CD14-positive monocyte (primary cell): ENCODE results near the gene CCDC33. TPM values are rescaled to one million over a fixed set of nuclear protein-coding genes. Genes with fewer than 3 reads are reported as not detected.

Source experiments
- DNase-seq, 3 donors: peaks; one replicate each; pipeline ENCODE4 v3.0.0-alpha.2; 2011 to 2022
- H2AFZ ChIP-seq: 2 replicates; pipeline ENCODE4 v1.6.0; 2012; ENCODE audit warnings: mild to moderate bottlenecking, low read depth, low read length, inconsistent platforms; ENCODE audit not compliant: insufficient read depth, poor library complexity, severe bottlenecking
- H3K27ac ChIP-seq, 2 donors: 1 replicate in 1 of 2; 2 replicates in 1 of 2; pipeline ENCODE4 v1.5.1; 2012 to 2013; ENCODE audit warnings: low read length in 2 of 2, control low read depth in 1 of 2, inconsistent platforms in 1 of 2, low read depth in 1 of 2, mild to moderate bottlenecking in 1 of 2
- H3K27me3 ChIP-seq, 2 donors: one replicate each; pipeline versions ENCODE4 v1.6.0 to v1.6.1; 2011 to 2013; ENCODE audit warnings: low read length in 2 of 2; ENCODE audit not compliant: control insufficient read depth in 2 of 2, insufficient read depth in 2 of 2
- H3K36me3 ChIP-seq, 2 donors: replicated peaks in 1 of 2; 1 replicate in 1 of 2; 2 replicates in 1 of 2; pipeline versions ENCODE4 v1.5.1 to v1.6.1; 2012 to 2013; ENCODE audit warnings: low read length in 2 of 2, control low read depth in 1 of 2, inconsistent platforms in 1 of 2, mild to moderate bottlenecking in 1 of 2; ENCODE audit not compliant: insufficient read depth in 2 of 2, control insufficient read depth in 1 of 2
- H3K4me1 ChIP-seq, 2 donors: 1 replicate in 1 of 2; 2 replicates in 1 of 2; pipeline versions ENCODE4 v1.5.1 to v1.6.1; 2012 to 2013; ENCODE audit warnings: low read length in 2 of 2, control low read depth in 1 of 2, inconsistent platforms in 1 of 2, mild to moderate bottlenecking in 1 of 2, moderate library complexity in 1 of 2; ENCODE audit not compliant: insufficient read depth in 2 of 2, control insufficient read depth in 1 of 2
- H3K4me2 ChIP-seq: replicated peaks from 2 replicates; pipeline ENCODE3; 2012; ENCODE audit warnings: low read length, moderate library complexity, mild to moderate bottlenecking; ENCODE audit not compliant: poor library complexity, severe bottlenecking; ENCODE audit errors: extremely low read depth
- H3K4me3 ChIP-seq, 3 experiments: fragments of 200-600 bp in 1 of 3; sonication (generic) in 1 of 3; replicated peaks in 1 of 3; 1 replicate in 2 of 3; 2 replicates in 1 of 3; pipeline ENCODE4 v1.5.1; 2011 to 2013; ENCODE audit warnings: low read length in 3 of 3, mild to moderate bottlenecking in 3 of 3, control low read depth in 2 of 3, low read depth in 2 of 3, inconsistent platforms in 1 of 3, moderate library complexity in 1 of 3
- H3K79me2 ChIP-seq: 2 replicates; pipeline ENCODE4 v1.6.0; 2012; ENCODE audit warnings: mild to moderate bottlenecking, control low read depth, inconsistent platforms, low read length, moderate library complexity; ENCODE audit not compliant: insufficient read depth
- H3K9ac ChIP-seq: 2 replicates; pipeline ENCODE4 v1.6.0; 2017; ENCODE audit warnings: low read length, mild to moderate bottlenecking; ENCODE audit not compliant: insufficient read depth, poor library complexity, severe bottlenecking
- H3K9me3 ChIP-seq, 2 donors: replicated peaks in 1 of 2; 1 replicate in 1 of 2; 2 replicates in 1 of 2; pipeline versions ENCODE4 v1.5.1 to v1.6.1; 2012 to 2013; ENCODE audit warnings: low read length in 2 of 2, control low read depth in 1 of 2; ENCODE audit not compliant: control insufficient read depth in 1 of 2, insufficient read depth in 1 of 2
- H4K20me1 ChIP-seq: 2 replicates; pipeline ENCODE4 v1.6.0; 2012; ENCODE audit warnings: mild to moderate bottlenecking, low read length, control low read depth, moderate library complexity; ENCODE audit not compliant: insufficient read depth
- H3K27ac Mint-ChIP-seq, 7 donors: one replicate each; pipeline ENCODE4 v1.8.0; 2020; ENCODE audit warnings: mild to moderate bottlenecking in 7 of 7, mixed read lengths in 7 of 7, moderate library complexity in 6 of 7, inconsistent platforms in 2 of 7
- H3K27me3 Mint-ChIP-seq, 3 donors: one replicate each; pipeline ENCODE4 v1.8.0; 2021 to 2022; ENCODE audit warnings: low read depth in 3 of 3, mild to moderate bottlenecking in 3 of 3, mixed read lengths in 3 of 3, moderate library complexity in 3 of 3, inconsistent platforms in 1 of 3
- H3K36me3 Mint-ChIP-seq, 2 donors: one replicate each; pipeline ENCODE4 v1.8.0; 2020; ENCODE audit warnings: mixed read lengths in 2 of 2, inconsistent platforms in 1 of 2, mild to moderate bottlenecking in 1 of 2
- H3K4me1 Mint-ChIP-seq: one replicate; pipeline ENCODE4 v1.8.0; 2020; ENCODE audit warnings: mild to moderate bottlenecking, mixed read lengths
- H3K4me3 Mint-ChIP-seq, 2 donors: one replicate each; pipeline ENCODE4 v1.8.0; 2020; ENCODE audit warnings: mild to moderate bottlenecking in 2 of 2, mixed read lengths in 2 of 2, moderate library complexity in 1 of 2
- H3K9me3 Mint-ChIP-seq, 7 donors: one replicate each; pipeline ENCODE4 v1.8.0; 2020 to 2022; ENCODE audit warnings: mixed read lengths in 7 of 7, mild to moderate bottlenecking in 6 of 7, moderate library complexity in 6 of 7, inconsistent platforms in 2 of 7
- WGBS: methylation state at CpG from one replicate; pipeline ENCODE4 v1.1.5; 2013; ENCODE audit warnings: missing lambda C conversion rate; ENCODE audit not compliant: insufficient coverage; 5-methylcytosine and 5-hydroxymethylcytosine counted together
- intact Hi-C, 2 donors: fragments of 100-400 bp; cut with micrococcal nuclease; formaldehyde crosslinking; loops; one replicate each; pipeline versions ENCODE4 v1.15.0 to v1.15.1; 2023
- polyA plus RNA-seq, 3 donors: library from polyadenylated mRNA; depleted of rRNA in 1 of 3; unstranded in 2 of 3; stranded (reverse) in 1 of 3; fragments of 300-500 nt in 2 of 3; fragments of >200 nt in 1 of 3; fragmentation: Illumina TruSeq in 2 of 3; gene quantifications; 1 replicate in 2 of 3; 2 replicates in 1 of 3; pipeline ENCODE4 v1.2.3, GENCODE V29; 2012 to 2021
- TF ChIP-seq, protein P1 (sequence below): fragments of 200-600 bp; IDR thresholded peaks from one replicate; pipeline ENCODE4 v1.8.0; 2022; ENCODE audit warnings: antibody characterized with exemption, mild to moderate bottlenecking

The CCDC33 gene
- polyA plus RNA-seq, 3 donors, result not detected

DNA sequence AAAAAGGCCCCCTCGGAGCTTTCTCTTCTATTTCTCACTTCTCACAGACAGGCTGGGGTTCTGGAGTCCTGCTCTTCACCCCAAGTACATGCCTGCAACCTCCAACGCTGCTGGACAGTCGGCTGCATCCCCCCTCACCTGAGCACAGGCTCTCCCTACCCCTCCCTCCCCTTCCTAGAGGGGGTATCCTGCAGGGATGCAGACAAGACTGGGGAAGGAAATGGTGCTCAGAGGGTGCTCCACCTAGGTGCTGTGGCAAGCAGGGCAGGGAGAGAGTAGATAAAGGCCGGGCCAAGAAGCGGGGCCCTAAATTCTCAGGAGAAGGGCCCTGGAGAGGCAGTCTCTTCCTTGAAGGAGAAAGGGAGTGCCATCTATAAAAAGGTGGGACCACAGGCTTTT lies 26.6 kb upstream of the CCDC33 start:
- 100% methylated on average over 1 of the region's 5 CpGs for WGBS

DNA sequence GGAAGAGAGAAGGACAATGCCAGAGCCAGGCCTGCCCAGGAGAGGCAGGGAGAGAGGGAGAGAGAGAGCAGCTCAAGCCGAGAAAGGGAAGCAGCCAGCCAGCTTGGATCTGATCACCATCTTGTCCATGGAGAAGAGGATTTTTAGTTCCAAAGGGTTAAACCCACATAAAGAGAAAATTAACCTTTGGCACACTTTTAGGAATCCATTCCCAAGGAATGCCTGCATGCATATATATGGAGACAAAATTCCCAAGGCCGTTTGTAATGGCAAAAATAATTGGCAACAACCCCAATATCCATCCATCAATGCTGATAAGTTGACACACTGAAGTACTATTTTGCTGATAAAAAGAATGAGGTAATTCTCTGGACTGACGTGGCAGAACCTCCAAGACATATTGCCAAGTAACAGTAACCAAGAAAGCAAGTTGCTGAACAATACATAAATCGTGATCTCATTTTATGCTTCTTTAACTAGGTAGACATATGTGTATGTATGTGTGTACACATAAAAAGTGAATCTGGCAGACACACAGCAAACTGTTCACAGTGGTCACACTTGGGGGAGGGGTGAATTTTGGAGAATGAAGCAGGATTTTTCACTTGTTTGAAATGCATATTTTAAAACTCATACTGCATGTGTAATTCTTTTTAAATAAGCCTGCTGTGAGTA lies 26.0 kb upstream of the CCDC33 start:
- Mint-ChIP-seq H3K9me3 (no peaks in the 10 kb centered on the region), H3K27ac (no peak overlapping the region), H3K27me3 (peaks cover 2 to 14% (median 7%) of the 10 kb centered on the region in 3 donors), H3K4me1 (no peaks in the 10 kb centered on the region), H3K4me3 (no peak overlapping the region), H3K36me3 (no peaks in the 10 kb centered on the region)
- DNase-seq, result no peak
- H3K4me1 ChIP-seq, result no peaks in the 10 kb centered on the region
- H3K79me2 ChIP-seq, result no peaks in the 10 kb centered on the region
- intact Hi-C loops, result no loop called here
- WGBS, result 100% methylated on average over 1 of the region's 4 CpGs
- no peak overlapping the region for H3K4me2 ChIP-seq
- H4K20me1 ChIP-seq, result no peaks in the 10 kb centered on the region
- TF ChIP-seq, protein P1, sequence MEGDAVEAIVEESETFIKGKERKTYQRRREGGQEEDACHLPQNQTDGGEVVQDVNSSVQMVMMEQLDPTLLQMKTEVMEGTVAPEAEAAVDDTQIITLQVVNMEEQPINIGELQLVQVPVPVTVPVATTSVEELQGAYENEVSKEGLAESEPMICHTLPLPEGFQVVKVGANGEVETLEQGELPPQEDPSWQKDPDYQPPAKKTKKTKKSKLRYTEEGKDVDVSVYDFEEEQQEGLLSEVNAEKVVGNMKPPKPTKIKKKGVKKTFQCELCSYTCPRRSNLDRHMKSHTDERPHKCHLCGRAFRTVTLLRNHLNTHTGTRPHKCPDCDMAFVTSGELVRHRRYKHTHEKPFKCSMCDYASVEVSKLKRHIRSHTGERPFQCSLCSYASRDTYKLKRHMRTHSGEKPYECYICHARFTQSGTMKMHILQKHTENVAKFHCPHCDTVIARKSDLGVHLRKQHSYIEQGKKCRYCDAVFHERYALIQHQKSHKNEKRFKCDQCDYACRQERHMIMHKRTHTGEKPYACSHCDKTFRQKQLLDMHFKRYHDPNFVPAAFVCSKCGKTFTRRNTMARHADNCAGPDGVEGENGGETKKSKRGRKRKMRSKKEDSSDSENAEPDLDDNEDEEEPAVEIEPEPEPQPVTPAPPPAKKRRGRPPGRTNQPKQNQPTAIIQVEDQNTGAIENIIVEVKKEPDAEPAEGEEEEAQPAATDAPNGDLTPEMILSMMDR, result no peak
- no peak overlapping the region for H3K4me3 ChIP-seq
- no peak overlapping the region for H3K9ac ChIP-seq
- no peak overlapping the region for H3K27ac ChIP-seq
- no peaks in the 10 kb centered on the region for H3K27me3 ChIP-seq
- H3K9me3 ChIP-seq, result no peaks in the 10 kb centered on the region
- H3K36me3 ChIP-seq, result no peaks in the 10 kb centered on the region
- no peak overlapping the region for H2AFZ ChIP-seq

More for the DNA sequence above, 26.6 kb upstream of the CCDC33 start:
- H3K27me3 ChIP-seq, result no peaks in the 10 kb centered on the region
- peaks cover 1% of the 10 kb centered on the region for H3K4me1 Mint-ChIP-seq
- no peaks in the 10 kb centered on the region for H3K36me3 ChIP-seq
- no peaks in the 10 kb centered on the region for H4K20me1 ChIP-seq
- no peaks in the 10 kb centered on the region for H3K36me3 Mint-ChIP-seq
- H3K4me3 ChIP-seq, result no peak overlapping the region
- H3K27ac ChIP-seq, result no peak overlapping the region
- H3K79me2 ChIP-seq, result no peaks in the 10 kb centered on the region
- H3K27me3 Mint-ChIP-seq, result peaks cover 4 to 14% (median 7%) of the 10 kb centered on the region in 3 donors
- H3K27ac Mint-ChIP-seq, result no peak overlapping the region
- H2AFZ ChIP-seq, result no peak overlapping the region
- no peak overlapping the region for H3K4me3 Mint-ChIP-seq
- no peaks in the 10 kb centered on the region for H3K9me3 ChIP-seq
- no peaks in the 10 kb centered on the region for H3K9me3 Mint-ChIP-seq
- no peak overlapping the region for H3K4me2 ChIP-seq
- no peak for DNase-seq
- intact Hi-C loops, result no loop called here
- H3K9ac ChIP-seq, result no peak overlapping the region
- H3K4me1 ChIP-seq, result no peaks in the 10 kb centered on the region
- TF ChIP-seq, protein P1, result no peak
